ENCODE measurements around the gene FFAR1.

FFAR1 gene, protein sequence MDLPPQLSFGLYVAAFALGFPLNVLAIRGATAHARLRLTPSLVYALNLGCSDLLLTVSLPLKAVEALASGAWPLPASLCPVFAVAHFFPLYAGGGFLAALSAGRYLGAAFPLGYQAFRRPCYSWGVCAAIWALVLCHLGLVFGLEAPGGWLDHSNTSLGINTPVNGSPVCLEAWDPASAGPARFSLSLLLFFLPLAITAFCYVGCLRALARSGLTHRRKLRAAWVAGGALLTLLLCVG (N-terminal part only)

DNA sequence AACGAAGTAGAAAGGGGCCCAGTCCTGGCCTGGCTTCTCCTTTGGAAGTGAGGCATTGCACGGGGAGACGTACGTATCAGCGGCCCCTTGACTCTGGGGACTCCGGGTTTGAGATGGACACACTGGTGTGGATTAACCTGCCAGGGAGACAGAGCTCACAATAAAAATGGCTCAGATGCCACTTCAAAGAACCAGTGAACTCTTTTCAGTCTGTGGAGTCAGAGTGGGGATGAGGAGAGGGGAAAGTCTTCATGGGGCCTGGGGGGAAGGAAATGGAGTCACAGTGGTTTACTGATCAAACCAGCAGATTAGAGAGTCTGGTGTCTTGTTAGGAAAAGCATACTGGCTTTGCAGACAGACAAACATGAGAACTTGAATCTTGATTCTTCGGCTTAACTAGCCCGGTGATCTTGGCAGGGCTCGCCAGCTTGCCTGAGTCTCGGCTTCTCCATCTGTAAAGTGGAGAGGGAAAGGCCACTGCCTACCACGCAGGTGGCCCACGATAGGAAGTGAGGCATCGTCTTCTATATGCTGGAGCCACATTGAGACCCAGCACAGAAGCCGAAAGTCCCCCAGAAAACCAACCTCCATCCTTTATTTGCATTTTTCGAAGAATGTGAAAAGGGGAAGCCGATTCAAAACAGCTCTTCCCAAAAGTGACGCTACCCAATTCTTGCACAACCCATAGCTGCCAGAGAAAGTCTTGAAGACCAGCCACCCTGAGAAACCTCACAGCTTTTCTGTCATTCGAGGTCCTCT, at the start of gene FFAR1:
TSS of gene FFAR1 (plus strand) at position 732 of the 759 bp plus-strand sequence. CDS start 3,650 bp downstream, outside the sequence.
- no peak for DNase-seq (ENCODE audit: low read depth)
- H3K4me3 ChIP-seq (ENCODE audit: low read depth, low read length) = no peak within 1 kb of the TSS

DNA sequence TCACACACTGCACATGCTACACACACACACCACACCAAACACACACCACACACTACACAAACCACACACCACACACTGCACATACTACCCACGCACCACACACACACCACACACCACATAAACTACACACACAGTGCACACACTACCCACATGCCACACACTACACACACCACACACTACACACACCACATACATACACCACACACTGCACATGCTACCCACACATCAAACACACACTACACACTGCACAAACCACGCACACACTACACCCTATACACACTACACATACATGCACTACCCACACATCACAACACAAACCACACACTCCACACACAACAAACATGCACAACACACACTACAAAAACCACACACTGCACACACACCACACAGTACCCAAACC, 49.8 kb upstream of the FFAR1 start:
- no peak overlapping the region for H3K4me3 ChIP-seq (ENCODE audit: low read depth, low read length)
- DNase-seq (ENCODE audit: low read depth) = no peak

DNA sequence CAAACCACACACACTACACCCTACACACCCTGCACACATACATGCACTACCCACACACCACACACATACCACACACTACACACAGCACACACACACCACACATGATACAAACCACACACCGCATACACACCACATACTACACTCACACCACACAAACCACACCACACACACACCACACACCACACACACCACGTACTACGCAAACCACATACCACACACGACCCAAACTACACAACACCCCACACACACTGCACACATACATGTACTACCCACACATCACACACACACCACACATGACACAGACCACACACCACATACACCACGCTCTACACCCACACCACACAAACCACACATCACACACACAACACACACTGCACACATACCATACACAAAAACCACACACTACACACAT, 49.1 kb upstream of the FFAR1 start:
- DNase-seq (ENCODE audit: low read depth) = no peak
- no peak overlapping the region for H3K4me3 ChIP-seq (ENCODE audit: low read depth, low read length)

DNA sequence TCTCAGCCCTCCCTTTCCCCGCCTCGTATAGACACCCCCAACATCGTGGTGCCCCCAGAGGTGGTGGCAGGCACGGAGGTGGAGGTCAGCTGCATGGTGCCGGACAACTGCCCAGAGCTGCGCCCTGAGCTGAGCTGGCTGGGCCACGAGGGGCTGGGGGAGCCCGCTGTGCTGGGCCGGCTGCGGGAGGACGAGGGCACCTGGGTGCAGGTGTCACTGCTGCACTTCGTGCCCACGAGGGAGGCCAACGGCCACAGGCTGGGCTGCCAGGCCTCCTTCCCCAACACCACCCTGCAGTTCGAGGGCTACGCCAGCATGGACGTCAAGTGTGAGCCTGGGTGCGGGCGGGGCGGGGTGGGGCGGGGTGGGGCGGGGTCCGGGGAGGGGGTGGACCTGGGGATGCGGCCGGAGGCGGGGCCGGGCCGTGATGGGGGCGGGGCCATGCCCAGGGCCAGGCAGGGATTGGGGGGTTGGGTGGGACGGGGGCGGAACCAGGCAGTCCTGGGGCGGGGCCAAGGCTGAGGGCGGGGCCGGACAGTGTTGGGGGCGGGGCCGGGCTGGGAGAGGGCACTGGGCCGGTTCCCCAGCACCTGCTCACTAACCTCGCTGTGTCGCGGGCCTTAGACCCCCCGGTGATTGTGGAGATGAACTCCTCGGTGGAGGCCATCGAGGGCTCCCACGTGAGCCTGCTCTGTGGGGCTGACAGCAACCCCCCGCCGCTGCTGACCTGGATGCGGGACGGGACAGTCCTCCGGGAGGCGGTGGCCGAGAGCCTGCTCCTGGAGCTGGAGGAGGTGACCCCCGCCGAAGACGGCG, 48.0 kb upstream of the FFAR1 start:
- no peak for DNase-seq (ENCODE audit: low read depth)
- H3K4me3 ChIP-seq (ENCODE audit: low read depth, low read length) = no peak overlapping the region

DNA sequence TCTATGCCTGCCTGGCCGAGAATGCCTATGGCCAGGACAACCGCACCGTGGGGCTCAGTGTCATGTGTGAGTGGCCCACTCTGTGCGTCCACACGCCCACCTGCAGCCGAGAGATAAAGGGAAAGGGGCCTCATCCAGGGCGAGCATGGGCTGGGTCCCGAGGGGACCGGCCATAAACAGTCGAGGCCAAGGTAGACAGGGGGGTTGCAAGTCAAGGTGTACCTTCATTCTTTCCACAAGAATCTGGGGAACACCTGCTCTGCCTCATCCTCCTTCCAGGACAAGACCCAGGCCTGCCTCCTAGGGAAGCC, 47.4 kb upstream of the FFAR1 start:
- H3K4me3 ChIP-seq (ENCODE audit: low read depth, low read length) = no peak overlapping the region
- DNase-seq (ENCODE audit: low read depth) = no peak

DNA sequence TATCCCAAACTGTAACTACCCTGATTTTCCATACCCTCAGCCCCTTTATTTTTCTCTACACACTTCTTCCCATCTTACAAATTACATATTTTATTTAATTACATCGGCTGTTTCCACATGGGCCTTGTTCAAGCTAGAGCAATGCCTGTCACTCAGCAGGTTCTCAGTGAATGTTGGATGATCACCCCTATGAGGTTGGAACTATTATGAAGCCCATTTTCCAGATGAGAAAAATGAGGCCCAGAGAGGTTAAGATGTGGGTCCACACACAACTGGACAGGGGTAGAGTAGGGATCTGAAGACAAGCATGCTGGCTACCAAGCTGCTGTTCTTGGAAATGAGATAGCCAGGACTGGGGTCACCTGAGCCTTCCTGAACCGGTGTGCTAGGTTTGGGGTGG, 45.7 kb upstream of the FFAR1 start:
- DNase-seq (ENCODE audit: low read depth) = no peak
- H3K4me3 ChIP-seq (ENCODE audit: low read depth, low read length) = no peak overlapping the region

DNA sequence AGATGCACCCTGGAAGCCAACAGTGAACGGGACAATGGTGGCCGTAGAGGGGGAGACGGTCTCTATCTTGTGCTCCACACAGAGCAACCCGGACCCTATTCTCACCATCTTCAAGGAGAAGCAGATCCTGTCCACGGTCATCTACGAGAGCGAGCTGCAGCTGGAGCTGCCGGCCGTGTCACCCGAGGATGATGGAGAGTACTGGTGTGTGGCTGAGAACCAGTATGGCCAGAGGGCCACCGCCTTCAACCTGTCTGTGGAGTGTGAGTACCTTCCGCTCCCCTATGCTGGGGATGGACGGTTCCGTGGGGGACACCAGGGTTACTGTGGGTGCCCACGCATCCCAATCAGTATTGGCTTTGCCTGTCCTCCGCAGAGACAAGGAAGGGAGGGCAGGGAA, 45.3 kb upstream of the FFAR1 start:
- H3K4me3 ChIP-seq (ENCODE audit: low read depth, low read length) = no peak overlapping the region
- DNase-seq (ENCODE audit: low read depth) = no peak

DNA sequence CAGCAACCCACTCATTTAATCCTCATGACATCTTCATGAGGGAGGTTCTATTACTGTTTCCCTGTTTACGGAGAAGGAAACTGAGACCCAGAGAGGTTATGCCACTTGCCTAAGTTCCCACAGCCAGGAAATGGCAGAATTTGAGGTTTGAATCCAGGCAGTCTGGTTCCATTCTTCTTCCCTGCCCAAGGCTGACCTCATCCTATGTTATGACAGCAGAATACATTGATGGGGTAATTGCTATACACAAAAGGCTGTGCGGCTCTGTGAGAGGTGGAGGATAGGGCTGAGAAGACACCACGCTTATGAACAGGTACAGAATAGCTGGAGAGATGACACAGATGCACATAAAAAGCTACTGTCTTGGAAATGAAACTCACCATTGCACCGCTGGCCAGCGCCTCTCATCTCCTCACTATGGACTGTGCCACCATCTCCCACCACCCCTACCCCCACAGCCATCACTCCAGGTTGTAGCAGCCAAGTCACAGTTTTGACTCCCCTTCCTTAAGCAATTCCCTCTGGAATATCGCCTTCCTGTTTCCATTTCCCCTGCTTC, 44.3 kb upstream of the FFAR1 start:
- no peak for DNase-seq (ENCODE audit: low read depth)
- no peak overlapping the region for H3K4me3 ChIP-seq (ENCODE audit: low read depth, low read length)

DNA sequence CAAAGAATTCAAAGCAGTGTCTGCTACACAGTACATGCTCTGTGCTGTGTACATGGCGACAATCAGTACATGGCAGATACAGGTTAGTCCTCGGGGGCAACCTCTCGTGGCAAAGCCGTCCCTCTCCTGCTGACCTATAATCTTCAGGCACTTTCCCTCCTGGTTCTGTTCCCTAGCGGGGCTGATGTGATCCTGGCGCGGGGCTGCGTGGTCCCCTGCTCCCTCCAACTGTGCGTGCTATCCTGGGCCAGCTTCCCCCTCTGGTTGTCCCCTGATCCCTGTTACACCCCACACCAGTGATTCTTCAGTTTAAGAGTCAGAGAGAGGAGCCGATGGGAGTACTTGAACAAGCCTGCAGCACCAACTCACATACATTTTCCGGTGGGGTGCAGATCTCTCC, 43.7 kb upstream of the FFAR1 start:
- H3K4me3 ChIP-seq (ENCODE audit: low read depth, low read length) = no peak overlapping the region
- DNase-seq (ENCODE audit: low read depth) = no peak

DNA sequence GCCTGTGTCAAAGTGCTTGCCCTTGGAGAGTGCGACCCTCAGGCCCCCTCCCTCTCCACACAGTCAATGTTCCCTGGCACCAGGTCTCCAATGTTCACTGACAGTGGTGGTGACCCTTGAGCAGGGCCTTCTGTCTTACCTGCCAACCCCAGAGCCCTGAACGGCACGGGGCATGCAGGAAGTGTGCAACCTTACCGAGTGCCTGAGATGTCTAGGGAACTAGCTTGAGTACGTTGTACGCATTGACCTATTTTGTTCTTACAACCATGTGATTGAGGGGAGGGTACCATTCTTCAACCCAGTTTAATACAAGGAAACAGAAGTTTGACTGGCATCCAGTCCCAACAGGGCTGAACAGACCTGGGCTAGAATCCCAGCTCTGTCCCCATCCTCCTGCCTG, 42.5 kb upstream of the FFAR1 start:
- no peak for DNase-seq (ENCODE audit: low read depth)
- no peak overlapping the region for H3K4me3 ChIP-seq (ENCODE audit: low read depth, low read length)

DNA sequence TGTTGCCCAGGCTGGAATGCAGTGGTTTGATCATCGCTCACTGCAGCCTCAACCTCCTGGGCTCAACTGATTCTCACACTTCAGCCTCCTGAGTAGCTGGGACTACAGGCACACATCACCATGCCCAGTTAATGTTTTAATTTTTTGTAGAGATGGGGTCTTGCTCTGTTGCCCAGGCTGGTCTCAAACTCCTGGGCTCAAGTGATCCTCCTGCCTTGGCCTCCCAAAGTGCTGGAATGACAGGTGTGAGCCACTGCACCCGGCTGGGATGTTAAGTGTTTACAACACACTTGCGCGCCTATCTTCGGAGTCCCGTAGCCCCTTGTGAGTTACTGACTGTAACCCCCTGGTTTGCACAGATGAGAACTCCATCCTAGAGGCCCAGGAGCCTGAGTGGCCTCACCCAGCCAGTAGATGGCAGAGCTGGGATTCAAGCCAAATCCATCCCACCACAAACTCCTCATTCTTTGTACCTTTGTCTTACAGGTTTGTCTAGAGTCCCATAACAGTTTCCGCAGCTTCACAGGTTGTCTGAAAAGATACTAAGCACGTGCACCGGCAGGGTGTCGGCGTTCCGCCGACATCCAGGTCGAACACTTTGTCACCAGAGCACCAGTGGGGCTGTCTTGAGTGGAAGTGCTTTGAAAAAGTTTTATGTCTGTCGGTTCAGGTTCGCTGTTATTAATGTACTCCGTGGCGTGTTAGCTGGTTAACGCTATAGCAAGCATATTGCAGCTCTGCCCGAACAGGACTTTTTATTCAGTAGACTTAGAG, 41.0 kb upstream of the FFAR1 start:
- no peak for DNase-seq (ENCODE audit: low read depth)
- no peak overlapping the region for H3K4me3 ChIP-seq (ENCODE audit: low read depth, low read length)

DNA sequence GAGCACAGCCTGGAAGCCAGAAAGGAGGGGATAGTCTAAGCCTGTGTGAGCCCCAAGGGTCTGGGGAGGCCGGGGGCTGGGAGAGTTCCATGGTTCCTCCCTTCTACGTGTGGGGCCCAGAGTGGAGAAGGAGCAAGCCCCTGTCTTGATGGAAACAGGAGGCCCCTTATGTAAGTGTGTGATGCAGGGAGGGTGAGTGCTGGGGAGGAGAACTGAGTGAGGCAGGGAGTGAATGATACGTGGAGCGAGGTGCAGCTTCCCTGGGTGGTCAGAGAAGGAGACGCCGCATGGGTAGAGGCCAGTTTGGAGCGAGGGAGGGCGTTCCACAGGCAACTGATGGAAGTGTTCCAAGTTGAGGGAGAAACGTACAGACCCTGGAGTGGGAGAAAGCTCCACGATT, 39.8 kb upstream of the FFAR1 start:
- H3K4me3 ChIP-seq (ENCODE audit: low read depth, low read length) = no peak overlapping the region

DNA sequence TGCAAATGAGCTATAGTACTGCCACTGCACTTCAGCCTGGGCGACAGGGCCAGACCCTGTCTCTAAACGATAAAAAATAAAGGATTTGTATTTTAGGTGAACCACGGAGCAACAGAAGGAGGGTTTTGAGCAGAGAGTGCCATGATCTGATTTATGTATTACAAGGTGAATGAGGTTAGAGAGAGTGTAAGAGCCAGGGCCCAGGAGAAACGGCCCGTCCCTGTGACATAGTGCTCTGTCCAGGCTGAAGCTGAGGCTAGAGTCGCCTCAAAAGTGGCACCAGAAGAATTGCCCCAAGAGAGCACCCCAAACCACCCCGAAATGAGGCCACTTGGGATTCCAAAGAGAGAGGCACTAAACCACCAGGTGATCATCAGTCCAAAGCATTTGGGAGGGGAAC, 38.8 kb upstream of the FFAR1 start:
- DNase-seq (ENCODE audit: low read depth) = no peak
- no peak overlapping the region for H3K4me3 ChIP-seq (ENCODE audit: low read depth, low read length)

More for the DNA sequence above, 39.8 kb upstream of the FFAR1 start:
- DNase-seq (ENCODE audit: low read depth) = no peak

DNA sequence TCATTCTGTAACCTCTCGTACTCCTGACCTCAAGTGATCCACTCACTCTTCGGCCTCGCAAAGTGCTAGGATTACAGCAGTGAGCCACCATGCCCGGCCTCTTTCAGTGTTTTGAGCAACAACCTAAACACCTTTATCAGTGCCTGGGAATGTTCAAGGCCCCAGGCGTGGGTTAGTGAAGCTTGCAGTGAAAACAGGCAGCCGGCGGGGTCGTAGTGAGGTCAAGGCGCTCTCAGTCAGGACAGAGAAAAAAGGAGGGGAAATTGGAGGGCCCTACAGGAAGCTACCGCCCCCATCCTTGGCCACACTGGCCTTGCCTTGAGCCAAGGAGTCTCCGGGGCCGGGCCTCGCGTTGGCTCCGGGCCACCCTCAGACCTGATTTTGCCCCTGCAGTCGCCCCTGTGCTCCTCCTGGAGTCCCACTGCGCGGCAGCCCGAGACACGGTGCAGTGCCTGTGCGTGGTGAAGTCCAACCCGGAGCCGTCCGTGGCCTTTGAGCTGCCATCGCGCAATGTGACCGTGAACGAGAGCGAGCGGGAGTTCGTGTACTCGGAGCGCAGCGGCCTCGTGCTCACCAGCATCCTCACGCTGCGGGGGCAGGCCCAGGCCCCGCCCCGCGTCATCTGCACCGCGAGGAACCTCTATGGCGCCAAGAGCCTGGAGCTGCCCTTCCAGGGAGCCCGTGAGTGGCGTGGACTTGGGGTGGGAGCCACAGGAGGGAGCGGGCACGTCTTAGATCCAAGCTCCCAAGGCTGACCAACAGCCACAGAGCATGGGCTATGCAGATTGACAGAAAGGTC, 38.0 kb upstream of the FFAR1 start:
- no peak overlapping the region for H3K4me3 ChIP-seq (ENCODE audit: low read depth, low read length)
- no peak for DNase-seq (ENCODE audit: low read depth)

DNA sequence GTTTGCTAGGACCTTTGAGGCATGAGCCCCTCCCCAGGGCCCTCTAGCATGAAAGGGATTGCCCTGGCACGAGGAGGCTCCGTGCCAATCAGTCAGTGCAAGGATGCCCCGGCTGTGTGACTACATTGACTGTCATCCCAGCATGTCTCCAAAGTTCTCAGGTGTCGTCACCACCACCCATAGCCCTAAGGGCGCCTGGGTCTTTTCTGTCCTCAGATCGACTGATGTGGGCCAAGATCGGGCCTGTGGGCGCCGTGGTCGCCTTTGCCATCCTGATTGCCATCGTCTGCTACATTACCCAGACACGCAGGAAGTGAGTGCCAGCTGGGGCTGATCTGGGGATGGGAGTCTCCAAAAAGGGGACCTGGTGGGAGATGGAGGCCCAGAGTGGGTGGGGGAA, 37.4 kb upstream of the FFAR1 start:
- no peak overlapping the region for H3K4me3 ChIP-seq (ENCODE audit: low read depth, low read length)
- DNase-seq (ENCODE audit: low read depth) = no peak

DNA sequence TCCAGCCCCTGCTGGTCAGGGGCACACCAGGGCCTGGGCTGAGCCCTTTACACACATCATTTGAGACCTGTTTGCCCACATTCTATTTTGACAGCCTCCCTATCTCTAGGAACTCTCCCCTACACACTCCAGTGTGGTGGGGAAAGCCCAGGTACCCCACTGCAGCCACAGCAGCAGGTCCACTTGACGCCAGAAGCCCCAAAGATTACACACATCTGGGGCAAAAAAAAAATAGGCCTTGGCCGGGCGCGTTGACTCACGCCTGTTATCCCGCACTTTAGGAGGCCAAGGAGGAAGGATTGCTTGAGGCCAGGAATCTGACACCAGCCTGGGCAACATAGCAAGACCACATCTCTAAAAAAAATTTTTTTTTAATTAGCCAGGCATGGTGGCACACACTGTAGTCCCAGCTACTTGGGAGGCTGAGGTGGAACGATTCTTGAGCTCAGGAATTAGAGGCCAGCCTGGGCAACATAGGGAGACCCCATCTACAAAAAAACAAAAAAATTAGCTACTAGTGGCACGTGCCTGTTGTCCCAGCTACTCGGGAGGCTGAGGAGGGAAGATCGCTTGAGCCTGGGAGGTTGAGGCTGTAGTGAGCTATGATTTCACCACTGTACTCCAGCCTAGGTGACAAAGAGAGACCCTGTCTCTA, 36.8 kb upstream of the FFAR1 start:
- no peak for DNase-seq (ENCODE audit: low read depth)
- no peak overlapping the region for H3K4me3 ChIP-seq (ENCODE audit: low read depth, low read length)

DNA sequence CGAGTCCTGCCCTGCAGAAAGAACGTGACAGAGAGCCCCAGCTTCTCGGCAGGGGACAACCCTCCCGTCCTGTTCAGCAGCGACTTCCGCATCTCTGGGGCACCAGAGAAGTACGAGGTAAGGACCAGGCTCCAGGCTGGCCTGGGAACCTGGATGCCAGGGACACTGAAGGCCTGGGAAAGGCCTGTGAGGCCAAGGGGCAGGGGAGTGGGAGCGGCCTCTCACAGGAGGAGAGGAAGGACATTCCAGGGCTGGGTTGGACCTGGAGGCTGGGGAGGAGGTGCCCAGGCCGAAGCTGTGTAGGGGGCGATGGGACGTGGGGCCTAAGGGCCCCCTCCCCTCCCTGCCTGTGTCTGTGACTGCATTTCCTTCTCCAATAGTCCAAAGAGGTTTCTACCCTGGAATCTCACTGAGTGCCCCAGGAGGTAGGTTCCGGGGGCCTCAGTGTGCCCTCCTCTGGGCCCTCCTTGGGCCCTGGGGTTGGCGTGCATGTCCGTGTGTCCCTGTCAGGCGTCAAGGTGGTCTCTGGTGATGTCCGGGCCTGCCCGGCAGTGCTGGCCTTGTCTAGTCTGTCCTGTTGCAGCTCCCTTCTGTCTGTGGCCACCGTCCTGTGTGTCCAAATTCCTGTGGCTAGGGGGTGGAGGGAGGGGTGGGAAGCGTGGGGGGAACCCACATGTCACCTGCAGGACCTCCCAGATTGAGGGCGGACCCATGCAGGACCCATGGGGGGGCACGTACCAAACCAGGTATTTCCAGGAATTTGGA, 35.6 kb upstream of the FFAR1 start:
- H3K4me3 ChIP-seq (ENCODE audit: low read depth, low read length) = no peak overlapping the region
- no peak for DNase-seq (ENCODE audit: low read depth)

DNA sequence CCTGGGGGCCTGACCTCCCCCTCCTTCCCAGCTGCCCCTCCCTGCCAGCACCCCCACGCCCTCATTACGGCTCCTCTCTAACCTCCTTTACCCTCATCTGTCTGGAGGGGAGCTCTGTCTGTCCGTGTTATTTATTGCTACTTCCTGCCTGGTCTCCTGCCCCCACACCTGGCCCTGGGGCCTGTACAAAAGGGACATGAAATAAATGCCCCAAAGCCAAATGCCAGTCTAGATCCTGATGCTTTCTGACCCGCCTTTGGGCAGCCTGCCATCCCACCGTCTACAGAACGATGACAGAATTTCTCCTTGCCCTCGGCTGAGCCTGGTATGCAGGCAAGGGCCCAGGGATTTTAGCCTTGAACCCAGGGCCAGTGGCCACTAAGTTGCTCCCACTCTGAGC, 34.1 kb upstream of the FFAR1 start:
- no peak overlapping the region for H3K4me3 ChIP-seq (ENCODE audit: low read depth, low read length)
- DNase-seq (ENCODE audit: low read depth) = no peak

Data from skeletal muscle cell (primary cell).